K562 (cell line): Measurements from ENCODE around the gene ALDH16A1. TPM values are rescaled to one million over a fixed set of nuclear protein-coding genes. Genes with fewer than 3 reads are reported as not detected.

Experiments used
- AFF4 ChIP-seq: sonication (generic); formaldehyde crosslinking; IDR thresholded peaks from 2 replicates; pipeline ENCODE4 v1.8.0; 2023; ENCODE audit warnings: mild to moderate bottlenecking, missing genetic modification reagents
- PRDM10 ChIP-seq: fragments of 450-650 bp; IDR thresholded peaks from 2 replicates; pipeline ENCODE4 v1.6.1; 2018; ENCODE audit not compliant: partially characterized antibody
- polyA plus RNA-seq, 8 experiments: library from polyadenylated mRNA; depleted of rRNA in 4 of 8; stranded (reverse) in 5 of 8; unstranded in 3 of 8; fragments of >200 nt; fragmentation: Nextera tagmentation in 2 of 8; fragmentation: Illumina TruSeq in 1 of 8; extraction: Ambion mirVana in 2 of 8; extraction: Trizol in 1 of 8; gene quantifications; 2 replicates each; pipeline versions ENCODE4 v1.2.1 to v1.2.3, GENCODE V29; 2011 to 2014; ENCODE audit warnings: inconsistent platforms in 1 of 8, missing spikeins in 1 of 8
- total RNA-seq, 7 experiments: library from RNA; depleted of rRNA in 6 of 7; stranded (reverse); fragments of >200 nt in 6 of 7; fragmentation: Illumina TruSeq in 2 of 7; extraction: Trizol in 2 of 7; gene quantifications; 2 replicates each; pipeline versions ENCODE4 v1.2.1 to v1.2.3, GENCODE V29; 2011 to 2021; ENCODE audit warnings: low replicate concordance in 1 of 7

ALDH16A1 gene
- total and polyA plus RNA-seq, 9 of the 15 experiments (the other 6 are each of a cell fraction or from before 2014, with no cell fraction given) = 2.2 to 52.2 (median 7.6) TPM

- peak; percentile 21; the same call in 1 of the 2 replicates for TF ChIP-seq AFF4 (CRISPR knock-in tag)
- peak; percentile 45 for TF ChIP-seq PRDM10
Measured at GRCh38 chr19:49489601-49490167, 36.7 kb downstream of the ALDH16A1 start (continued).
